Calu3 (cell line): ENCODE data around the gene GRK4. TPM values are rescaled to one million over a fixed set of nuclear protein-coding genes. Genes with fewer than 3 reads are reported as not detected.

Experiments
- BruUV-seq: library from RNA; stranded (reverse); fragments of 400-500 nt; replicated peaks from 2 replicates; lab custom pipeline; 2021; lab: Mats Ljungman, UMichigan
- CTCF ChIA-PET: fragments of 300-600 bp; sonication (Branson Sonifier 250); formaldehyde crosslinking; loops from one replicate; lab custom pipeline; 2022; ENCODE audit warnings: antibody characterized with exemption; lab: Charles Lee
- DNase-seq: peaks from one replicate; pipeline ENCODE4 v3.0.0; 2022
- H3K27ac Mint-ChIP-seq: one replicate; pipeline ENCODE4 v1.8.0; 2022; ENCODE audit warnings: mixed read lengths; ENCODE audit not compliant: unreplicated experiment
- H3K27me3 Mint-ChIP-seq: one replicate; pipeline ENCODE4 v1.8.0; 2022; ENCODE audit warnings: mixed read lengths; ENCODE audit not compliant: unreplicated experiment
- H3K36me3 Mint-ChIP-seq: one replicate; pipeline ENCODE4 v1.8.0; 2022; ENCODE audit warnings: mild to moderate bottlenecking, moderate library complexity, mixed read lengths; ENCODE audit not compliant: insufficient read depth, unreplicated experiment
- H3K4me1 Mint-ChIP-seq: one replicate; pipeline ENCODE4 v1.8.0; 2022; ENCODE audit warnings: mild to moderate bottlenecking, low read depth, mixed read lengths; ENCODE audit not compliant: unreplicated experiment
- H3K4me3 Mint-ChIP-seq: one replicate; pipeline ENCODE4 v1.8.0; 2022; ENCODE audit warnings: mild to moderate bottlenecking, low read depth, moderate library complexity, mixed read lengths; ENCODE audit not compliant: unreplicated experiment
- H3K9me3 Mint-ChIP-seq: one replicate; pipeline ENCODE4 v1.8.0; 2022; ENCODE audit warnings: low read depth, mixed read lengths; ENCODE audit not compliant: unreplicated experiment
- CTCF ChIP-seq: fragments of 200-600 bp; IDR thresholded peaks from one replicate; pipeline ENCODE4 v1.8.0; 2022; ENCODE audit warnings: antibody characterized with exemption; ENCODE audit not compliant: unreplicated experiment
- intact Hi-C: fragments of 100-400 bp; cut with micrococcal nuclease; formaldehyde crosslinking; loops from one replicate; pipeline ENCODE4 v1.10.0; 2022; ENCODE audit not compliant: unreplicated experiment
- total RNA-seq: library from RNA; stranded (reverse); gene quantifications from 2 replicates; pipeline ENCODE4 v1.2.3, GENCODE V29; 2022

The GRK4 gene
- total RNA-seq, 1 experiment from 2014 or later = 0.80 TPM

DNA sequence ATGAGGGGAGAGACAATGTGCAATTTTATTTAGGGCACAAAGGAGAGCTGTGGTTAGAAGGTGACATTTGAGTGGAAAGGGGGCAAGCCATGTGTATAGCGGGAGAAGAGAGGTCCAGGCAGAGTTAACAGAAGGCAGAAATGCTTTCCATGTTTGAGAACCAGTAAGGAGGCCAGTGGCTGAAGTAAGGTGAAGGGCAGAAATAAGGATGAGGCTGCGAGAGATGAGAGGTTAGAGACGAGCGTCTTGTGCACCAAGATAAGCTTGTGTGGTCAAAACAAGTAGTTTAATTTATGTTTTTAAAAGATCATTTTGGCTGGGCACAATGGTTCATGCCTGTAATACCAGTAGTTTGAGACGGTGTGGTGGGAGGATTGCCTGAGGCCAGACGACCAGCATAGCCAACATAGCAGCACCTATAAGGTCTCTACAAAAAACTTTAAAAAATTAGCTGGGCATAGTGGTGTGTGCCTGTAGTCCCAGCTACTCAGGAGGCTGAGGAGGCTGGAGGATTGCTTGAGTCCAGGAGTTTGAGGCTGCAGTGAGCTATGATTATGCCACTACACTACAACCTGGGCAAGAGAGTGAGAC is 119.6 kb downstream of the GRK4 start:
- CTCF ChIA-PET = no interaction called here
- TF ChIP-seq CTCF = no peak
- intact Hi-C loops = no loop called here
- no TSS peak for BruUV-seq
- DNase-seq = no peak
- H3K27ac Mint-ChIP-seq = no peak overlapping the region
- no peaks in the 10 kb centered on the region for H3K27me3 Mint-ChIP-seq
- no peaks in the 10 kb centered on the region for H3K9me3 Mint-ChIP-seq
- no peaks in the 10 kb centered on the region for H3K36me3 Mint-ChIP-seq
- no peak overlapping the region for H3K4me3 Mint-ChIP-seq
- H3K4me1 Mint-ChIP-seq = no peaks in the 10 kb centered on the region

GRCh38 chr4:3083732-3084131 is 120.4 kb downstream of the GRK4 start:
- DNase-seq = no peak
- Mint-ChIP-seq H3K4me1 (no peaks in the 10 kb centered on the region), H3K27ac (no peak overlapping the region), H3K27me3 (no peaks in the 10 kb centered on the region), H3K4me3 (no peak overlapping the region), H3K9me3 (no peaks in the 10 kb centered on the region), H3K36me3 (no peaks in the 10 kb centered on the region)
- intact Hi-C loops = no loop called here
- CTCF ChIA-PET = no interaction called here
- no TSS peak for BruUV-seq
- no peak for TF ChIP-seq CTCF

- CTCF ChIA-PET = no interaction called here
- BruUV-seq = no TSS peak
- TF ChIP-seq CTCF = no peak
- Mint-ChIP-seq H3K27me3 (no peaks in the 10 kb centered on the region), H3K9me3 (no peaks in the 10 kb centered on the region), H3K4me3 (no peak overlapping the region), H3K4me1 (no peaks in the 10 kb centered on the region), H3K27ac (no peak overlapping the region), H3K36me3 (no peaks in the 10 kb centered on the region)
- DNase-seq = no peak
- intact Hi-C loops = no loop called here
These were observed 122.7 kb downstream of the GRK4 start for GRCh38 chr4:3085948-3086670.

DNA sequence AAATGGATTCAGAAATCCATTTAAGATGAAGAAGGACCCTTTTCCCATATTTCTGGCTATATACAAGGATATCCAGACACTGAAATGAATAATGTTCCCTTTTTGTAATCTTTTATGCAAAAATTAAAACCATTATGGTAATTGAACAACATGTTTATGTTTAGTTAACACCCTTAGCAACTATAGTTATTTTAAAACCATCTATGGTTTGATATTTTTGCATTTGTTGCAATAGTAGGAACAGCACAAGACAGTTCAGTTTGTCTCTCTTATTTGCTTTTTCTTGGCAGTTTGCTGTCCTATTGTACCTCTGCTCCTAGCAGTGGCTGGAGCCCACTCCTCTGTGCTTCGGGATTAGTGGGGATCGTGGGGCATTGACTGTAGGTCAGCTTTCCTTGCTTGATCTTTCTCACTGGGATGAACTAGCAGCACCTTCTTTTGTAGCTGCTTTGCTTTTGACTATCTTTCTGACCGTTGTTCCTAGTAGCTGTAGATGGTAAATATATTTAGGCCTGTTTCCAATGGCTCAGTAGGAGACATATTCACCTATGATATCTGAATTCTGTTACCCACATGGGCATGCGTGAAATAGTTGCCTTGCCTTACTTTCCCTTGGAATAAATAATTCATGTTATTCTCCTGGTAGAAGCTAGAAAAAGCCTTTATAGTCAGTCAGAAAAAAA is 123.9 kb downstream of the GRK4 start:
- no peak overlapping the region for H3K27ac Mint-ChIP-seq
- H3K36me3 Mint-ChIP-seq = no peaks in the 10 kb centered on the region
- CTCF ChIA-PET = no interaction called here
- no peaks in the 10 kb centered on the region for H3K9me3 Mint-ChIP-seq
- intact Hi-C loops = no loop called here
- TF ChIP-seq CTCF = no peak
- H3K4me1 Mint-ChIP-seq = no peaks in the 10 kb centered on the region
- no peak overlapping the region for H3K4me3 Mint-ChIP-seq
- no peaks in the 10 kb centered on the region for H3K27me3 Mint-ChIP-seq
- no peak for DNase-seq
- BruUV-seq = no TSS peak

Other genes with a start within 250 kb of the GRK4 start
- gene TNIP2, start 207.2 kb upstream of the GRK4 start, total RNA-seq = 17.5 and 18.7 TPM in 2 replicates
- 20.7 and 22.7 TPM in 2 replicates for gene SH3BP2, start 170.5 kb upstream of the GRK4 start, total RNA-seq
- gene ADD1, start 119.7 kb upstream of the GRK4 start, total RNA-seq = 123 and 125 TPM in 2 replicates
- gene NOP14, start 165 bp upstream of the GRK4 start, total RNA-seq = 29.1 and 29.4 TPM in 2 replicates
- gene HTT-AS, start 111.0 kb downstream of the GRK4 start, total RNA-seq = not detected in 2 replicates
- 34.6 and 44.4 TPM in 2 replicates for gene HTT, start 111.1 kb downstream of the GRK4 start, total RNA-seq